ENCODE measurements around the gene PDE3B. TPM values are rescaled to one million over a fixed set of nuclear protein-coding genes. Genes with fewer than 3 reads are reported as not detected.
"Not testable (repeated sequence)": the region's sequence is repeated elsewhere in the genome, so short reads cannot be mapped to it uniquely, and the experiment has no call there.

The PDE3B gene
- total RNA-seq, 1 experiment from 2014 or later: 6.6 TPM

- DNase-seq: no peak
- Histone ChIP-seq H3K4me3 (ENCODE audit: insufficient read depth, low read depth, low read length) (no peak overlapping the region), H3K27me3 (ENCODE audit: control insufficient read depth, insufficient read depth, low read length) (no peaks in the 10 kb centered on the region), H3K36me3 (replicated peaks; ENCODE audit: control insufficient read depth, insufficient read depth, low read length) (no peaks in the 10 kb centered on the region)
Observed at GRCh38 chr11:14679662-14680061, 36.1 kb downstream of the PDE3B start.

- not testable (repeated sequence) for H3K4me3 ChIP-seq (ENCODE audit: insufficient read depth, low read depth, low read length); H3K36me3 ChIP-seq (replicated peaks; ENCODE audit: control insufficient read depth, insufficient read depth, low read length); DNase-seq; H3K27me3 ChIP-seq (ENCODE audit: control insufficient read depth, insufficient read depth, low read length)
Observed at GRCh38 chr11:14684234-14684915, 40.8 kb downstream of the PDE3B start.

DNA sequence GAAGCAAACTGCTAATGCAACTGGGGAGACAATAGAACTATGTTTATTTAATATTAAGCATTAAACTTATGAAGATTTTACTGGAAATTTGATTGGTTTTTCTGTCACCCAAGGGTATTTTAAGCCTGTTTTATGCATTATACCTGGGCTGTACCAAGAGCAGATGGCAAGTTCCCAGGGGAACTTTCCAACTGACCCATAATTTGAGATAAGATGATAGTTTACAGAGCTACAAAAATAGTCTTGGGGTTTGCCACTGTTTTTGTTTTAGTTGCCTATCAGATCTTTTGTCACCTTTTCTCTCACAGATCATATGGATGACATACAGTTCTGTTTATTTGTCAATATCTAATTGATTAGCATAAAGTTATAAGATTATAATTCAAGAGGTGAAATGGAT lies 43.9 kb downstream of the PDE3B start:
- Histone ChIP-seq H3K4me3 (ENCODE audit: insufficient read depth, low read depth, low read length) (no peak overlapping the region), H3K36me3 (replicated peaks; ENCODE audit: control insufficient read depth, insufficient read depth, low read length) (no peaks in the 10 kb centered on the region), H3K27me3 (ENCODE audit: control insufficient read depth, insufficient read depth, low read length) (no peaks in the 10 kb centered on the region)
- no peak for DNase-seq

GRCh38 chr11:14687943-14688627 lies 44.5 kb downstream of the PDE3B start:
- Histone ChIP-seq H3K4me3 (ENCODE audit: insufficient read depth, low read depth, low read length) (no peak overlapping the region), H3K36me3 (replicated peaks; ENCODE audit: control insufficient read depth, insufficient read depth, low read length) (no peaks in the 10 kb centered on the region), H3K27me3 (ENCODE audit: control insufficient read depth, insufficient read depth, low read length) (no peaks in the 10 kb centered on the region)
- no peak for DNase-seq

GRCh38 chr11:14695656-14696055 lies 52.1 kb downstream of the PDE3B start:
- not testable (repeated sequence) for H3K4me3 ChIP-seq (ENCODE audit: insufficient read depth, low read depth, low read length); H3K36me3 ChIP-seq (replicated peaks; ENCODE audit: control insufficient read depth, insufficient read depth, low read length); H3K27me3 ChIP-seq (ENCODE audit: control insufficient read depth, insufficient read depth, low read length); DNase-seq

DNA sequence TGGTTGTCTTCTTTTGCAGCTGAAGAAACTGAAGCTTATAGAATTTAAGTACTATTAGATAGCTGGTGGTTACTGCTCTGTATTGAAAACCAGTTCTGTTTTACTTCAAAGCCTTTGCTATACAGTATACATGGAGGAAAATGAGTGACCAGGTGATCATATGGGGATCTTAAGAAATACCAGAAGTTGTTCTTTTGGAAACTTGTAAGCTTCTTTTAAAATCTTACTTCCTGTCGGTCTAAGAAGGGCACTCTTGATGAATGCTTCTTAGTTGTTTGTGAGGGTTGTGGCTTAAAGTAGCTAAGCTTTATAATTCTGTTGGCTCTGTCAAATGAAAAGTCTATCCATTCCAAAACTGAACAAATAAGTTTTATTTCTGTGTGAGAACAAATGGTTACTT lies 55.2 kb downstream of the PDE3B start:
- DNase-seq: no peak
- no peaks in the 10 kb centered on the region for H3K27me3 ChIP-seq (ENCODE audit: control insufficient read depth, insufficient read depth, low read length)

DNA sequence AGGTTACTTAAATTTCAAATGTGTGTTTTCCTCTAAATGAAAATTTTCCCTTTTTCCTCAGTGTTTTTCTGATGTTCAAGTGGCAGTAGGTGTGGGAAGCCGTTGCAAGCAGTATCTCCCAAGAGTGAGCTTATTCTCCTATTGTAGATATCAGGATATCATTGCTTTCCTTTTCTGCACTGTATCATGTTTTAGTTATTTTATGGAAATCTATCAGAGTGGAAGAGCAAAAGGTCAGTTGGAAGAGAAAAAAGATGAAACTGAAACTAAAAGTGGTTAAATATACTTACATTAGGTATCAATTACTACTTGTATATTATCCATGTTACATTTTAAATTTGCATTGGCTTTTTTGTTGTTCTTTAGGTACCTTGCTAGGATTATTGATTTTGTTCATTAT lies 57.0 kb downstream of the PDE3B start:
- DNase-seq: no peak
- Histone ChIP-seq H3K4me3 (ENCODE audit: insufficient read depth, low read depth, low read length) (no peak overlapping the region), H3K27me3 (ENCODE audit: control insufficient read depth, insufficient read depth, low read length) (no peaks in the 10 kb centered on the region), H3K36me3 (replicated peaks; ENCODE audit: control insufficient read depth, insufficient read depth, low read length) (no peaks in the 10 kb centered on the region)

More for the DNA sequence above, 55.2 kb downstream of the PDE3B start:
- H3K4me3 ChIP-seq (ENCODE audit: insufficient read depth, low read depth, low read length): no peak overlapping the region
- no peaks in the 10 kb centered on the region for H3K36me3 ChIP-seq (replicated peaks; ENCODE audit: control insufficient read depth, insufficient read depth, low read length)

- Histone ChIP-seq H3K27me3 (ENCODE audit: control insufficient read depth, insufficient read depth, low read length) (no peaks in the 10 kb centered on the region), H3K36me3 (replicated peaks; ENCODE audit: control insufficient read depth, insufficient read depth, low read length) (no peaks in the 10 kb centered on the region), H3K4me3 (ENCODE audit: insufficient read depth, low read depth, low read length) (no peak overlapping the region)
- no peak for DNase-seq
Observed at GRCh38 chr11:14702760-14703159, 59.2 kb downstream of the PDE3B start.

DNA sequence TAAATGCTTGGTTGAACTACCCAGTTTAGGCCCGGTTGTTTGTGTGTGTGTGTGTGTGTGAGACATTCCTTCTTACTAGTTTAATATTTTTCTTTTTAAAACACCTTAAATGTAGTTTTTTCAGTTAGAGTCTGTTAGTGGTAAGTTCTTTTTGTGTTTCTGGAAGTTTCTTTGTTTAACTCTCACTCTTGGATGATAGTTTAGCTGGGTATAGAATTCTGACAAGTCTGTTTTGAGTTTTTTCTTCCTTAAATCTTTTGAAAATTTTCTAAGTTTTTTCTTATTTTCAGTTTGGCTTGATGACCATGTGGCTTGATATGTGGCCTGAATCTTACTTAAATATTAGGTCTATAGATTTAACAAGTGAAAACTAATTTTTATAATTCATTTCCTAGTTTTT lies 60.1 kb downstream of the PDE3B start:
- Histone ChIP-seq H3K36me3 (replicated peaks; ENCODE audit: control insufficient read depth, insufficient read depth, low read length) (no peaks in the 10 kb centered on the region), H3K4me3 (ENCODE audit: insufficient read depth, low read depth, low read length) (no peak overlapping the region), H3K27me3 (ENCODE audit: control insufficient read depth, insufficient read depth, low read length) (no peaks in the 10 kb centered on the region)
- DNase-seq: no peak

- DNase-seq: no peak
- Histone ChIP-seq H3K36me3 (replicated peaks; ENCODE audit: control insufficient read depth, insufficient read depth, low read length) (no peaks in the 10 kb centered on the region), H3K4me3 (ENCODE audit: insufficient read depth, low read depth, low read length) (no peak overlapping the region), H3K27me3 (ENCODE audit: control insufficient read depth, insufficient read depth, low read length) (no peaks in the 10 kb centered on the region)
Observed at GRCh38 chr11:14705067-14705466, 61.5 kb downstream of the PDE3B start.

DNA sequence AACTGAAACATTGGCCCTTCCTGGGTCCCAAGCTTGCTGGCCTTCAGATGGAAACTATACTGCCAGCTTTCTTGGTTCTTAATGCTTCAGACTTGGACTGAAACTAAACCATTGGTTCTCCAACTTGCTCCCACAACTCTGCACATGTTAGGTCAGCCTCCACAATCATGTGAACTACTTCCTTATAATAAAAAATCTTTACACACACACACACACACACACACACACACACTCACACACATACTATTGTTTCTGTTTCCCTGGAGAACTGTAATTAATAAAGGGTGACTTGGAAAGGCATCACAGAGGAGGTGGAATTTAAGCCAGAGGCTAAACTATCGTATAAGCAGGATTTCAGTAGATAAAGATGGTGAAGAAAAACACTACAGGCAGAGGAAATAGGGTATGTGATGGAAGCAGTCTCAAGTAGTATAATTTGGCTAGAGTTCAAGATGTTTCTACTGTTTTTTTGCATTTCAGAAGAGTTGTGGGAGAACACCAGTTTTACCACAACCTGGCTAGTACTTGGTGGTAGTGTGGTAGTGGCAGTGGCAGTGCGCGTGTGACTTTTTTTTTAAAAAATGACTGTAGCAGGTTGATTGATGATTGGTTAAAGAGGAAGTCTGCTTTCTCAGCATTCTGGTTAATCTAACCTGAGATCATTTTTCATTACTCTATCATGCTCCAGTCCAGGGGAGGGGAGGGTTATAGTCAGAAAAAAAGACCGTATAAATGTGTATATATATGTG lies 70.1 kb downstream of the PDE3B start:
- Histone ChIP-seq H3K27me3 (ENCODE audit: control insufficient read depth, insufficient read depth, low read length) (no peaks in the 10 kb centered on the region), H3K36me3 (replicated peaks; ENCODE audit: control insufficient read depth, insufficient read depth, low read length) (no peaks in the 10 kb centered on the region), H3K4me3 (ENCODE audit: insufficient read depth, low read depth, low read length) (no peak overlapping the region)
- no peak for DNase-seq

GRCh38 chr11:14715669-14716068 lies 72.1 kb downstream of the PDE3B start:
- DNase-seq; H3K27me3 ChIP-seq (ENCODE audit: control insufficient read depth, insufficient read depth, low read length); H3K4me3 ChIP-seq (ENCODE audit: insufficient read depth, low read depth, low read length); H3K36me3 ChIP-seq (replicated peaks; ENCODE audit: control insufficient read depth, insufficient read depth, low read length): not testable (repeated sequence)

GRCh38 chr11:14722496-14722895 lies 78.9 kb downstream of the PDE3B start:
- Histone ChIP-seq H3K36me3 (replicated peaks; ENCODE audit: control insufficient read depth, insufficient read depth, low read length) (no peaks in the 10 kb centered on the region), H3K4me3 (ENCODE audit: insufficient read depth, low read depth, low read length) (no peak overlapping the region), H3K27me3 (ENCODE audit: control insufficient read depth, insufficient read depth, low read length) (no peaks in the 10 kb centered on the region)
- DNase-seq: no peak

GRCh38 chr11:14725150-14725549 lies 81.5 kb downstream of the PDE3B start:
- no peak overlapping the region for H3K4me3 ChIP-seq (ENCODE audit: insufficient read depth, low read depth, low read length)
- H3K36me3 ChIP-seq (replicated peaks; ENCODE audit: control insufficient read depth, insufficient read depth, low read length): no peaks in the 10 kb centered on the region
- H3K27me3 ChIP-seq (ENCODE audit: control insufficient read depth, insufficient read depth, low read length): no peaks in the 10 kb centered on the region
- DNase-seq: no peak

GRCh38 chr11:14727215-14727614 lies 83.6 kb downstream of the PDE3B start:
- no peaks in the 10 kb centered on the region for H3K36me3 ChIP-seq (replicated peaks; ENCODE audit: control insufficient read depth, insufficient read depth, low read length)
- no peak for DNase-seq

More at GRCh38 chr11:14727215-14727614, 83.6 kb downstream of the PDE3B start:
- H3K4me3 ChIP-seq (ENCODE audit: insufficient read depth, low read depth, low read length): no peak overlapping the region
- no peaks in the 10 kb centered on the region for H3K27me3 ChIP-seq (ENCODE audit: control insufficient read depth, insufficient read depth, low read length)
